Liver (tissue), 10 donors: ENCODE data around the gene ZCCHC8. TPM values are rescaled to one million over a fixed set of nuclear protein-coding genes. Genes with fewer than 3 reads are reported as not detected.

Experiments
- DNase-seq: peaks from one replicate; pipeline ENCODE4 v3.0.0-alpha.2; 2017; ENCODE audit warnings: low spot score
- H3K27ac ChIP-seq, 2 donors: one replicate each; pipeline ENCODE4 v1.7.0; 2013; ENCODE audit warnings: inconsistent platforms in 2 of 2, low read length in 2 of 2, control low read depth in 1 of 2, low read depth in 1 of 2, mild to moderate bottlenecking in 1 of 2
- H3K27me3 ChIP-seq, 4 donors: one replicate each; pipeline versions ENCODE4 v1.6.1 to v1.7.0; 2013; ENCODE audit warnings: low read length in 3 of 4, inconsistent platforms in 1 of 4, mild to moderate bottlenecking in 1 of 4, moderate library complexity in 1 of 4; ENCODE audit not compliant: control insufficient read depth in 4 of 4, insufficient read depth in 4 of 4
- H3K36me3 ChIP-seq, 4 donors: one replicate each; pipeline versions ENCODE4 v1.6.1 to v1.7.0; 2013; ENCODE audit warnings: low read length in 3 of 4, mild to moderate bottlenecking in 3 of 4, low read depth in 1 of 4, moderate library complexity in 1 of 4; ENCODE audit not compliant: control insufficient read depth in 4 of 4, insufficient read depth in 3 of 4
- H3K4me1 ChIP-seq, 4 donors: one replicate each; pipeline versions ENCODE4 v1.6.1 to v1.7.0; 2013; ENCODE audit warnings: low read length in 3 of 4, mild to moderate bottlenecking in 3 of 4, moderate library complexity in 1 of 4; ENCODE audit not compliant: control insufficient read depth in 4 of 4, insufficient read depth in 4 of 4
- H3K4me3 ChIP-seq, 3 donors: one replicate each; pipeline versions ENCODE4 v1.6.1 to v1.7.0; 2013; ENCODE audit warnings: low read length in 3 of 3, control low read depth in 1 of 3, low read depth in 1 of 3, mild to moderate bottlenecking in 1 of 3
- H3K9ac ChIP-seq, 2 donors: one replicate each; pipeline ENCODE4 v1.7.0; 2013; ENCODE audit warnings: low read length in 2 of 2, mild to moderate bottlenecking in 2 of 2, moderate library complexity in 2 of 2, control low read depth in 1 of 2, low read depth in 1 of 2
- H3K9me3 ChIP-seq, 4 donors: one replicate each; pipeline versions ENCODE4 v1.6.1 to v1.7.0; 2013; ENCODE audit warnings: low read length in 3 of 4; ENCODE audit not compliant: control insufficient read depth in 4 of 4
- HNF4A ChIP-seq, 2 donors: conservative IDR thresholded peaks; 2 replicates each; pipeline ENCODE4 v1.6.1; 2016; ENCODE audit warnings: antibody characterized with exemption in 2 of 2, mild to moderate bottlenecking in 2 of 2
- WGBS: extraction: QIAGEN DNeasy Blood & Tissue Kit; methylation state at CpG from one replicate; pipeline ENCODE4 v1.1.7; 2013; 5-methylcytosine and 5-hydroxymethylcytosine counted together
- polyA plus RNA-seq, 2 donors: library from polyadenylated mRNA; stranded (reverse) in 1 of 2; unstranded in 1 of 2; fragments of 200-250 nt in 1 of 2; fragments of >200 nt in 1 of 2; fragmentation: Nextera tagmentation in 1 of 2; extraction: Ambion mirVana in 1 of 2; gene quantifications; one replicate each; pipeline versions ENCODE4 v1.2.1 to v1.2.3, GENCODE V29; 2013 to 2015
- small RNA-seq: library from RNA; depleted of rRNA; stranded (forward); fragments of <200 nt; gene quantifications from one replicate; pipeline ENCODE3, GENCODE V24; 2014
- total RNA-seq, 2 donors: library from RNA; depleted of rRNA; stranded (reverse); fragments of >200 nt; gene quantifications; one replicate each; pipeline ENCODE4 v1.2.3, GENCODE V29; 2014
- donor health status: healthy.
- donor health status: healthy.
- donor health status: healthy.
- donor health status: healthy.
- donor health status: healthy.

Gene ZCCHC8
- total and polyA plus RNA-seq, 4 donors: 5.2 to 20.5 (median 12.9) TPM

DNA sequence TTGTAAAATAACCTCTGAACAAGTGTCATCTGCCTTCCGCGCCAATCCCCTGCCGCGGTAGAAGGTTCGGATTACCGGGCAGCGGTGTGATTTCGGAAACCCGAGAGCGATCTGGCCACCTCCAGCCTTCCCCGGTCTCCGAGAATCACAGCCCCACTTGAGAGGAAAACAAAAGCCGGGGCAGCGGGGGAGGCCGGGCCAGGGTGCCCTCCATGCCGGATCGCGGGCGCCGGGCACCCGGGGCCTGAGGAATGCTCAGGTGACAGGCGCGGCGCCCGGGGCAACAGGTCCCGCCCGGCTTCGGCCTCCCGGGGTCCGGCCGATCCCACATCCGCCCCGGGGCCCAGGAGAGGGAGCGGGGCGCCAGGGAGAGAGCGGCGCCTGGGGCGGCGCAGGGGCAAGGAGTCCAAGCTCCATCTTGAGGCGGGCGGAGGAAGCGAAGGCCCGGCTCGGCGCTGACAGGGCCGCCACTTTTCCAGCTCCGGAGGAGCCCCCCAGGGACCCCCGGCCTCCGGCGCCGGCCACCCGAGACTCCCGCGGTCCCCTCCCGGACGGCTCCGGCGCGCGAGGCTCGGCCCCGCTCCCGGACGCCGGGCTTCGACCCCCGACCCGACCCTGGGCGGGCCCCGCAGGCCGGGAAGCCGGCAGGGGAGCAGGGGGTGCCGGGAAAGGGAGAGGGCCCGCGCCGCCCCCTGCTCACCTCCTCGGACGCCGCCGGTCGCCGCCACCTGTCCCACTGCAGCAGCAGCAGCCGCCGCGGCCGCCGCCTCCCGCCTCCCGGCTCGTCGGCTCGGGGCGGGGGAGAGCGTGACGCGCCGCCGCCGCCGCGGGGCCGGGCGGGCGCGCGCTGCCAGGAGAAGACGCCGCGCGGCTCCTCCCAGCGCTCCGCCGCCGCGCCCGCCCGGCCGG, 78.7 kb downstream of the ZCCHC8 start, which contains the start of gene CLIP1:
CLIP1 (minus strand) TSS at position 849 of the 909 bp plus-strand sequence. CDS start 42,217 bp downstream, outside the sequence.
- Histone ChIP-seq H3K27me3 (no peaks in the 10 kb centered on the region), H3K9ac (peak within 1 kb of the TSS; percentile 97 to 99), H3K4me1 (peaks cover 3 to 33% (median 24%) of the 10 kb centered on the region in 4 donors), H3K27ac (peak within 1 kb of the TSS; percentile 96 to 99), H3K4me3 (peak within 1 kb of the TSS; percentile 83 to 93 (median 89)), H3K36me3 (no peaks in the 10 kb centered on the region), H3K9me3 (no peaks in the 10 kb centered on the region)
- WGBS: under 1% methylated on average over 118 of the region's 118 CpGs
- peak; percentile 61 for DNase-seq
- no peak for TF ChIP-seq HNF4A (conservative IDR thresholded peaks at IDR 0.05)

Small RNAs within 50 kb of the gene (small RNA-seq; reads per million reads assigned to genes)
- 0.11 reads per million for gene RF00411

Other genes starting within 250 kb of the ZCCHC8 start
- gene VPS33A, start 234.4 kb downstream of the ZCCHC8 start, total RNA-seq: 10 to 100 TPM; 12.2 to 14.9 TPM
- 1 to 10 TPM; 6.4 to 7.8 TPM for gene VPS33A, start 234.4 kb downstream of the ZCCHC8 start, polyA plus RNA-seq
- 10 to 100 TPM; 19.9 to 41.9 TPM for gene CLIP1, start 78.3 kb downstream of the ZCCHC8 start, total RNA-seq
- gene CLIP1, start 78.3 kb downstream of the ZCCHC8 start, polyA plus RNA-seq: 10 to 100 TPM; 13.0 to 32.2 TPM
- 10 to 100 TPM; 22.4 to 31.4 TPM for gene RSRC2, start 26.0 kb upstream of the ZCCHC8 start, total RNA-seq
- gene RSRC2, start 26.0 kb upstream of the ZCCHC8 start, polyA plus RNA-seq: 10 to 100 TPM; 15.5 to 29.0 TPM
- 10 to 100 TPM in 1 of 2 donors, 1 to 10 TPM in 1; 5.6 to 34.7 TPM for gene KNTC1, start 26.3 kb upstream of the ZCCHC8 start, total RNA-seq
- gene KNTC1, start 26.3 kb upstream of the ZCCHC8 start, polyA plus RNA-seq: 1 to 10 TPM; 1.3 to 2.5 TPM
- under 1 TPM; 0.08 to 0.70 TPM for gene HCAR2, start 202.4 kb upstream of the ZCCHC8 start, total RNA-seq
- gene HCAR2, start 202.4 kb upstream of the ZCCHC8 start, polyA plus RNA-seq: under 1 TPM in 1 of 2 donors, not detected in 1; 0.08 TPM
- 1 to 10 TPM in 1 of 2 donors, under 1 TPM in 1; 0.08 to 1.3 TPM for gene HCAR3, start 215.9 kb upstream of the ZCCHC8 start, total RNA-seq
- gene HCAR3, start 215.9 kb upstream of the ZCCHC8 start, polyA plus RNA-seq: under 1 TPM in 1 of 2 donors, not detected in 1; 0.10 TPM
- gene HCAR1, start 229.9 kb upstream of the ZCCHC8 start, total RNA-seq: under 1 TPM in 1 of 2 donors, not detected in 1; 0.19 TPM
- under 1 TPM in 1 of 2 donors, not detected in 1; 0.01 TPM for gene HCAR1, start 229.9 kb upstream of the ZCCHC8 start, polyA plus RNA-seq